NCI-H446 treated with DMSO at 0.1 percent for 48 hours (cell line): ENCODE measurements around the gene NR3C1.
A peak's percentile ranks its signal among the peaks of the same experiment; 100 is the strongest.

Experiments
- DNase-seq: peaks from one replicate; lab custom pipeline; 2025; lab: John Stamatoyannopoulos, UW

Gene NR3C1

DNA sequence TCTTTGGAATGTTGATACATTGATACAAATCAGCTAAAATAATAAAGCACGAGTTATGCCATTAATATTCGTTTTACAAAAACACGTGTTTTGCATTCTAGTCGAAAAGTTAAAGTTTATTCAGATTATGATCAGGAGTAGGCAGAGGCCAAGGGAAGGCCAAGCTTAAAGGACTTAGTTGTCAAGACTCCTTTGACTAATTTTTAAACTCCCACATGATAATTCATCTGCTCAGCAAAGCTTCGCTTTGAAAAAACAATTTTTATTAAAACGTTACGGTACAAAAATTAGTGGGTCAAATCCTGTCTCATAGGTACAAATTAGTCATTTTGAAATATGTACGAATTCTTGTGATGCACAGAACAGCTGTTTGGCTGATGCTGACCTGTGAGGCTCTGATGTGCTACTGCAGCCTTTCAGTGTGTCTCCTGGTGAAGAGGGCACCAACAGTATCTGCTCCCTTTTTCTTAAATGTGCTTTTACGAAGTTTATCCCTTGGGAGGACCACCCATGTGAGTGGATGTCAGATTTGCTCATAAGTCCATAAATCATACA, 23.0 kb upstream of the NR3C1 start:
- DNase-seq, result no peak

DNA sequence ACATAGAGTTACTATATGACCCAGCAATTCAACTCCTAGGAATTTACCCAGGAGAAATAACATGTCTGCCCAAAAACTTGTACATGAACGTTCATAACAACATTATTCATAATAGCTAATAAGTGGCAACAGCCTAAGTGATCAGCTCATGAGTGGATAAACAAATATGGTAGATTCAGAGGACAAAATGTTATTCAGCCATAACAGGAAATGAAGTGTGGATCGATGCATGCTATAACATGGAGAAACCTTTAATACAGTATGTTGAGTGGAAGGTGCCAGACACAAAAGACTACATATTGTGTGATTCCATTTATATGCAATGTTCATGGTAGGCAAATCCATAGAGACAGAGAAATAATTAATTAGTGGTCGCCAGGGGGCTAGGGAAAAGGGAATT, 22.3 kb upstream of the NR3C1 start:
- no peak for DNase-seq

GRCh38 chr5:143418140-143418866, 14.8 kb upstream of the NR3C1 start:
- DNase-seq, result no peak

DNA sequence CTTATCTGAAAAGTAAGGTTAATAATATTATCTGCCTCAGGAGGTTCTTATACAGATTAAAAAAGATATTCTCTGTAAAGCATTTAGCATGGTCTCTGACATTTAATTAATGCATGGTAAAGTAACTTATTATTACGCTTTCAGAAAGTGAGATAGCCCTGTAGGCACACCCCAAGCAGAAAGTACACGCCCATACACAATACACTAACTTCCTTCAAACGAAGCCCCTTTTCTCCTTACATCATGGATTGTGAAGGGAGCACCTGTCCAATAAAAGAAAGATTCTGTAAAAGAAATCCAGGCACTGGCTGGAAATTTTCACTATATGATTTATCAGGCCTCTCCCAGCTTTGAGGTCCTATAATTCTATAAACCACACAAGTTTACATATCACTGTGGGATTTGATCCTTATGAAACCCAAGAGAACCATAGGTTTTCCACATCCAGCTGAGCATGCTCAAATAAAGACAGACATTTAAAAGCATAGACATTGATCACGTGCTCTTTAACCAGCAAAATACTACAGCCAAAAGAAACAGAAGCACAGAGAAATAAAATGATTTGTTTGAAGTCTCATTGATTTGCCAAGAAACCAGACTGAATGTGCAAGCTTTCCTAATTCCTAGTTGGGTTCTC, 14.1 kb upstream of the NR3C1 start:
- DNase-seq, result no peak

- DNase-seq, result no peak
Measured at GRCh38 chr5:143416411-143416810, 12.9 kb upstream of the NR3C1 start.

DNA sequence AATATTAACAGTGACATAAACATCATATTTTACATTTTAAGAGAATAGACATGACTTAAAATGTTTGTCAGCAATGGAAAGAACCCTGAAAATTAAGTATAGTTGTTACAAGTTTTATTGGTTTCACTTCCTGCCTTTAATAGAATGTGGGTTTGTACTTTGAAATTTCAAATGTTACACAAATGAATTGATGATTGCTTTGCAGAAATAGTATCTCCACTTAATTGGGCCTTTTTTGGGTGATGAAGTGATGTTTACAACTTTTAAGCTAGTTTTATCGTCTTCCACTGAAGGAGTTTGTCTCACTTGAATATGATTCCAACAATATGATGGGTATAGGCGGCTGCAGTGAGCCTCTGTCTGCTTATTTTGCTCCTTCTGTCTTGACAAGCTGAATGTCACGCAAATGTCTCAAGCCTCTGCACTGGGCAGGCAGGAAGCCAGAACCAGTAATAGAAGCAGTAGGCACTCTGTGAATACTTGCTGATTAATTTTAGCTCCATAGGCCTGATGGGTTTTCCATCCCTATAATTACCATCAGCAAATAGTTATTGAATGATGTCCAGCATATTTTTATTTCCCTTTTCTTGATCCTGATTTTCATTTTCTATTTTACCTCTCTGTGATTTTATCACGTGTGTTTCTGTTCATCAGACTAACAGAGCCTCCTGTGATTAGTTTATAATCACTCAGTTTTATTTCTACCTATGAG, 10.6 kb upstream of the NR3C1 start:
- no peak for DNase-seq

DNA sequence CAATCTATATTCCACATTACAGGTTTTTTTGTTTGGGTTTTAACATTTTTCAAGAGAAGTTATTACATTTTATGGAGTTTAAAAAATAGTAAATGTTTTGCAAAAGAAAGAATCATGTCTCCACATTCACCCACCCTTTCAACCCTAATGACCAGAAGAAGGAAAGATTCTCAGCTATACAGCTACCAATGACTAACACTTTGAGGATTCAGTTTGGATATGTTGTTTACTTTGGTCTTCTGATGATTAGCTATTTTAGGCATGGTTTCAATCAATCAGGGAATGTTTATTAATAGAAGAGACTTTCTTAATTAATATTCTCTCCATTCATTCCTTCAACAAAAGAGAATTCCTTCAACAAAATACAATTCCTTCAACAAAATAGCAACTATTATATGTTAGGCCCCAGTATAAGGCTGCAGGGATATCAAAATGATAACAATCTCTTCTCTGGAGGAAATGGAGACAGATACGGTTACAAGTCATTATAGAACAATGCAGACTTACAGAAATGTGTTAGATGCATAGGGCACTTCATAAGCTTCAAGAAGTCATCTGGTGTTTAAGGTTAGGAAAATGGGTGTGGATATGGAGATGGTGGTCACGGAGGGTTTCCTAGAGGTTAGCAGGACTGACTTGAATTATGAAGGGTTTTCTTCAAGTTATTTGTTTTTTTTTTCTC, 9.3 kb upstream of the NR3C1 start:
- no peak for DNase-seq

DNA sequence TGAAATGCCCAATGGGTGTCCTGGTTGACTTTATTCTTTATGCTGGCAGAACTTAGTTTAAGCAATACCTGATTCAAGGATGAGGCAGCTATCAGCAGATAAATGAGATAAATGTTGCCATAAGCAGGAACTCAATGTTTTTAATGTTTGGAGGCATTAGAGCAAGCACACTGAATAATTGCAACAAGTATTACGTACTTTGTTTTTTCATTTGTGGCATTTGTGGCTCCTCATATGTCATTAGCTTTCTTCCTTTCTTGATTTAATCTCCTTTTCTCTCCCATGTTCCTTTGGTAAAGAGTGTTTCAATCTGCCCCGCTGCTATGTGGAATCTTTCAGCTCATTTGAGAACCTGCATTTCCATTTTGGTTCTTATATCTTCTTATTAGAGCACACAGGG, 6.4 kb upstream of the NR3C1 start:
- no peak for DNase-seq

GRCh38 chr5:143406408-143406807, 2.9 kb upstream of the NR3C1 start:
- no peak for DNase-seq

DNA sequence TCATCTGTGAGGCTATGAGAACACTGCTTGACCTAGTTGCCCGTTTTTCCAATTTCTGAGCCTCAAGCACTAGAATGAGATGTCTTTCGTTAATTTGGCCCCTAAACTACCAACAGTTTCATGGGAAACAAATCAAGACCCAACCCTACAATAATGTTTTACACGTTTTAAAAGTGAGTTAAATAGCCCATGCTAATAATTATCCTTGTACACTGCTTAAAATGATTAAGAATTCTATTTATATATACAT, 2.3 kb upstream of the NR3C1 start:
- DNase-seq, result no peak

GRCh38 chr5:143405063-143405848, 1.8 kb upstream of the NR3C1 start:
- peak; percentile 84 for DNase-seq

DNA sequence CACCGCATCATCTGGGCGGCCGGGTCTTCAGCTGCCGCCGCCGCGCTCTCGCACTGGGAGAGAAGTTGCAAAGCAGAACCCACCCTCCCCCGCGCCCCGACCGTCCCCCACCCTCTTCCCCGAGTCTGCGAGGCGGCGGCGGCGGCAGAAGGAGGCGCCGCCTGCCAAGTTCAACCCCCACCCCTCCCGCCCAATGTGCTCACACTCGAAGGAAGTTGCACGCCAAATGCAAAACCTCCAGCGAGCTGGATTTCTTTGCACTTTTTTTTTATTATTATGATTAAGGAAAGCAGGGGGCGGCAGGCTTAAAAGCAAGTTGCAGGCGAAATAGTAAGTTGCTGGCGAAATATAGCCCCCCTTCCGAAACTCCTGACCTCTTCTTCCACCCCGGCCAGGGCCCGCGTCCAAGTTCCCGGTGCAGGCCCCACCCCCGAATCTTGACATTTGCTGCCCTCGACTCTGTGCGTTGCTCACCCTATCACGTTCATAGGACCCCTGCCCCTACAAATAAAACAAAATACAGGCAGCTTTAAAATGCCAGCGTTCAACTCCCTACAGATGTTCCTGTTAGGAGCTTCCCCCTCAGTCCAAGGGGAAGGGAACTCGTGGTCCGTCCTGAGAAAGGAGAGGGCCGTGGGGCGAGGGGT, 1.1 kb upstream of the NR3C1 start:
- peak; percentile 84 for DNase-seq

DNA sequence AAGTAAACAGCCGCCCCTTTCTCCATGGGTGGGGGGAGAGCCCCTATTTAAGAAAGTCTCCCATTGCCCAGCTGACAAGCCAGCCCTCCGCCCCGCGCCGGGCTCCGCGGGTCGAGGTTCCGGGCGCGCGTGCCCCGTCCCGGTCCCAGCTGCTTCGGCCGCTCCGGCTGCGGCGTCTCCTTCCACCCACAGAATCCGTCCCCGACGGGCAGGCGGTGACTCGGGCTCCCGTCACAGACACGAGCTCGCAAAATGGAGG, 223 bp downstream of the NR3C1 start:
- DNase-seq, result no peak

GRCh38 chr5:143402553-143403333, 743 bp downstream of the NR3C1 start:
- no peak for DNase-seq

GRCh38 chr5:143402017-143402552, 1.4 kb downstream of the NR3C1 start:
- DNase-seq, result no peak

GRCh38 chr5:143401227-143402016, 2.1 kb downstream of the NR3C1 start:
- DNase-seq, result no peak

- peak; percentile 63 for DNase-seq
Measured at GRCh38 chr5:143400541-143401226, 2.8 kb downstream of the NR3C1 start.

GRCh38 chr5:143399616-143400540, 3.6 kb downstream of the NR3C1 start:
- DNase-seq, result no peak
